IgD-negative memory B cell (primary cell): ENCODE results near the gene SLC41A1. TPM values are rescaled to one million over a fixed set of nuclear protein-coding genes. Genes with fewer than 3 reads are reported as not detected.
A peak's percentile ranks its signal among the peaks of the same experiment; 100 is the strongest.

Experiments used
- H3K27ac Mint-ChIP-seq, 3 donors: one replicate each; pipeline ENCODE4 v1.8.0; 2020 to 2022; ENCODE audit warnings: mild to moderate bottlenecking in 3 of 3, mixed read lengths in 3 of 3, moderate library complexity in 1 of 3
- H3K27me3 Mint-ChIP-seq: one replicate; pipeline ENCODE4 v1.8.0; 2021; ENCODE audit warnings: mixed read lengths
- H3K36me3 Mint-ChIP-seq: one replicate; pipeline ENCODE4 v1.8.0; 2020; ENCODE audit warnings: mild to moderate bottlenecking, mixed read lengths
- H3K4me1 Mint-ChIP-seq, 3 donors: one replicate each; pipeline ENCODE4 v1.8.0; 2020 to 2022; ENCODE audit warnings: mixed read lengths in 3 of 3, mild to moderate bottlenecking in 1 of 3
- H3K4me3 Mint-ChIP-seq, 4 donors: one replicate each; pipeline ENCODE4 v1.8.0; 2020 to 2022; ENCODE audit warnings: mild to moderate bottlenecking in 4 of 4, mixed read lengths in 4 of 4, moderate library complexity in 3 of 4
- H3K9me3 Mint-ChIP-seq, 3 donors: one replicate each; pipeline ENCODE4 v1.8.0; 2020 to 2021; ENCODE audit warnings: mixed read lengths in 3 of 3, mild to moderate bottlenecking in 1 of 3
- polyA plus RNA-seq: library from polyadenylated mRNA; unstranded; fragments of 300-500 nt; fragmentation: Illumina TruSeq; gene quantifications from one replicate; pipeline ENCODE4 v1.2.3, GENCODE V29; 2021

The SLC41A1 gene
- polyA plus RNA-seq, 1 donor from 2014 or later, result 10.9 TPM

- peak overlapping the region in 1 of 3 donors; percentile 33 for H3K27ac Mint-ChIP-seq
- peaks cover 4 to 9% (median 9%) of the 10 kb centered on the region in 3 donors for H3K4me1 Mint-ChIP-seq
- peaks cover 4% of the 10 kb centered on the region for H3K36me3 Mint-ChIP-seq
- H3K27me3 Mint-ChIP-seq, result no peaks in the 10 kb centered on the region
- H3K4me3 Mint-ChIP-seq, result no peak overlapping the region
- no peaks in the 10 kb centered on the region for H3K9me3 Mint-ChIP-seq
Observed at GRCh38 chr1:205766570-205766969, 46.4 kb downstream of the SLC41A1 start.

- Mint-ChIP-seq H3K9me3 (no peaks in the 10 kb centered on the region), H3K4me3 (no peak overlapping the region), H3K27ac (peak overlapping the region in 2 of 3 donors; percentile 33 to 66), H3K36me3 (peaks cover 5% of the 10 kb centered on the region), H3K4me1 (peaks cover 0 to 5% (median 4%) of the 10 kb centered on the region in 3 donors), H3K27me3 (no peaks in the 10 kb centered on the region)
Observed at GRCh38 chr1:205766038-205766437, 47.0 kb downstream of the SLC41A1 start.

GRCh38 chr1:205764578-205764977, 48.4 kb downstream of the SLC41A1 start:
- no peaks in the 10 kb centered on the region for H3K27me3 Mint-ChIP-seq
- H3K36me3 Mint-ChIP-seq, result peaks cover 3% of the 10 kb centered on the region
- H3K27ac Mint-ChIP-seq, result no peak overlapping the region
- peaks cover 0 to 2% (median 0%) of the 10 kb centered on the region in 3 donors for H3K4me1 Mint-ChIP-seq
- no peak overlapping the region for H3K4me3 Mint-ChIP-seq
- no peaks in the 10 kb centered on the region for H3K9me3 Mint-ChIP-seq

GRCh38 chr1:205763980-205764379, 49.0 kb downstream of the SLC41A1 start:
- Mint-ChIP-seq H3K27ac (no peak overlapping the region), H3K9me3 (no peaks in the 10 kb centered on the region)

GRCh38 chr1:205760606-205761005, 52.4 kb downstream of the SLC41A1 start:
- Mint-ChIP-seq H3K27ac (peak overlapping the region in 1 of 3 donors; percentile 90), H3K4me3 (no peak overlapping the region), H3K27me3 (no peaks in the 10 kb centered on the region), H3K36me3 (peaks cover 5% of the 10 kb centered on the region), H3K9me3 (no peaks in the 10 kb centered on the region), H3K4me1 (no peaks in the 10 kb centered on the region)

More at GRCh38 chr1:205763980-205764379, 49.0 kb downstream of the SLC41A1 start:
- H3K4me1 Mint-ChIP-seq, result peaks cover 0 to 2% (median 0%) of the 10 kb centered on the region in 3 donors
- H3K27me3 Mint-ChIP-seq, result no peaks in the 10 kb centered on the region
- no peak overlapping the region for H3K4me3 Mint-ChIP-seq
- H3K36me3 Mint-ChIP-seq, result peaks cover 3% of the 10 kb centered on the region

- Mint-ChIP-seq H3K9me3 (no peaks in the 10 kb centered on the region), H3K27me3 (no peaks in the 10 kb centered on the region), H3K4me1 (peaks cover 0 to 1% (median 0%) of the 10 kb centered on the region in 3 donors), H3K36me3 (peaks cover 5% of the 10 kb centered on the region), H3K27ac (no peak overlapping the region), H3K4me3 (no peak overlapping the region)
Observed at GRCh38 chr1:205756552-205756951, 56.4 kb downstream of the SLC41A1 start.

GRCh38 chr1:205754857-205755256, 58.1 kb downstream of the SLC41A1 start:
- peaks cover 5% of the 10 kb centered on the region for H3K36me3 Mint-ChIP-seq
- H3K27ac Mint-ChIP-seq, result no peak overlapping the region
- no peak overlapping the region for H3K4me3 Mint-ChIP-seq
- no peaks in the 10 kb centered on the region for H3K27me3 Mint-ChIP-seq
- H3K9me3 Mint-ChIP-seq, result no peaks in the 10 kb centered on the region
- peaks cover 0 to 7% (median 2%) of the 10 kb centered on the region in 3 donors for H3K4me1 Mint-ChIP-seq

GRCh38 chr1:205751036-205751651, 61.9 kb downstream of the SLC41A1 start:
- Mint-ChIP-seq H3K27ac (peak overlapping the region in 2 of 3 donors; percentile 68 to 91), H3K9me3 (no peaks in the 10 kb centered on the region), H3K36me3 (peaks cover 2% of the 10 kb centered on the region), H3K27me3 (no peaks in the 10 kb centered on the region), H3K4me1 (peaks cover 17 to 30% (median 24%) of the 10 kb centered on the region in 3 donors), H3K4me3 (peak overlapping the region in 3 of 4 donors; percentile 54 to 98 (median 83))

- Mint-ChIP-seq H3K4me3 (peak within 1 kb of the TSS; percentile 97 to 98 (median 98)), H3K9me3 (no peaks in the 10 kb centered on the region), H3K27me3 (no peaks in the 10 kb centered on the region)
Observed at GRCh38 chr1:205750138-205751035, 62.6 kb downstream of the SLC41A1 start, which contains the start of gene NUCKS1. Gene NUCKS1 (minus strand): TSS chr1:205750182. CDS start chr1:205749973, 209 bp downstream.

GRCh38 chr1:205749234-205750137, 63.5 kb downstream of the SLC41A1 start:
- peaks cover 20 to 33% (median 24%) of the 10 kb centered on the region in 3 donors for H3K4me1 Mint-ChIP-seq
- H3K4me3 Mint-ChIP-seq, result peak overlapping the region; percentile 97 to 98 (median 98)
- H3K27ac Mint-ChIP-seq, result peak overlapping the region; percentile 96 to 100 (median 99)
- no peaks in the 10 kb centered on the region for H3K27me3 Mint-ChIP-seq
- peaks cover 1% of the 10 kb centered on the region for H3K36me3 Mint-ChIP-seq
- H3K9me3 Mint-ChIP-seq, result no peaks in the 10 kb centered on the region

More at GRCh38 chr1:205750138-205751035, 62.6 kb downstream of the SLC41A1 start, which contains the start of gene NUCKS1:
- peak within 1 kb of the TSS; percentile 96 to 100 (median 99) for H3K27ac Mint-ChIP-seq
- H3K4me1 Mint-ChIP-seq, result peaks cover 19 to 32% (median 24%) of the 10 kb centered on the region in 3 donors
- peaks cover 1% of the 10 kb centered on the region for H3K36me3 Mint-ChIP-seq

GRCh38 chr1:205748403-205749233, 64.4 kb downstream of the SLC41A1 start:
- Mint-ChIP-seq H3K4me1 (peaks cover 26 to 40% (median 31%) of the 10 kb centered on the region in 3 donors), H3K27me3 (no peaks in the 10 kb centered on the region), H3K9me3 (no peaks in the 10 kb centered on the region), H3K27ac (peak overlapping the region; percentile 85 to 99 (median 96)), H3K4me3 (peak overlapping the region; percentile 95 to 98 (median 98)), H3K36me3 (peaks cover 1% of the 10 kb centered on the region)

GRCh38 chr1:205746757-205747412, 66.1 kb downstream of the SLC41A1 start:
- peaks cover 4% of the 10 kb centered on the region for H3K36me3 Mint-ChIP-seq
- no peaks in the 10 kb centered on the region for H3K9me3 Mint-ChIP-seq
- H3K27me3 Mint-ChIP-seq, result no peaks in the 10 kb centered on the region
- H3K27ac Mint-ChIP-seq, result peak overlapping the region; percentile 2 to 63 (median 17)
- H3K4me1 Mint-ChIP-seq, result peaks cover 38 to 48% (median 48%) of the 10 kb centered on the region in 3 donors
- H3K4me3 Mint-ChIP-seq, result peak overlapping the region; percentile 12 to 65 (median 52)

- H3K4me1 Mint-ChIP-seq, result peaks cover 40 to 54% (median 47%) of the 10 kb centered on the region in 3 donors
- peak overlapping the region in 2 of 4 donors; percentile 81 to 89 for H3K4me3 Mint-ChIP-seq
- no peaks in the 10 kb centered on the region for H3K9me3 Mint-ChIP-seq
- H3K27ac Mint-ChIP-seq, result peak overlapping the region in 1 of 3 donors; percentile 63
- no peaks in the 10 kb centered on the region for H3K27me3 Mint-ChIP-seq
- peaks cover 2% of the 10 kb centered on the region for H3K36me3 Mint-ChIP-seq
Observed at GRCh38 chr1:205744403-205744802, 68.6 kb downstream of the SLC41A1 start.
